Suprapubic skin (tissue), 3 donors: Measurements from ENCODE around the gene CCL19.

Experiments used
- CTCF ChIP-seq, 2 donors: fragments of 200-600 bp in 1 of 2; fragments of 450-650 bp in 1 of 2; sonication (generic) in 1 of 2; IDR thresholded peaks; one replicate each; pipeline ENCODE4 v1.5.1; 2016 to 2019; ENCODE audit warnings: antibody characterized with exemption in 2 of 2, mild to moderate bottlenecking in 1 of 2, moderate library complexity in 1 of 2
- POLR2A ChIP-seq, 2 donors: fragments of 450-650 bp; IDR thresholded peaks; one replicate each; pipeline ENCODE4 v1.6.1; 2017; ENCODE audit warnings: antibody characterized with exemption in 2 of 2, mild to moderate bottlenecking in 2 of 2, moderate library complexity in 2 of 2

GRCh38 chr9:34693560-34693959 is 2.5 kb upstream of the CCL19 start:
- TF ChIP-seq POLR2A (IDR thresholded peaks at IDR 0.05) (no peak), CTCF (IDR thresholded peaks at IDR 0.05) (no peak)
